SK-N-MC (cell line): ENCODE data around the gene PLXNA1.

Source experiments
- EZH2 ChIP-seq: fragments of 200-600 bp; sonication (generic); IDR thresholded peaks from one replicate; pipeline ENCODE4 v1.6.1; 2017; ENCODE audit warnings: antibody characterized with exemption
- FOXP2 ChIP-seq: optimal IDR thresholded peaks from 2 replicates; pipeline ENCODE3; 2011; ENCODE audit warnings: mild to moderate bottlenecking, moderate library complexity; ENCODE audit not compliant: insufficient read depth; ENCODE audit errors: extremely low read length, control extremely low read depth
- POLR2AphosphoS5 ChIP-seq: IDR thresholded peaks from 2 replicates; pipeline ENCODE4 v1.6.1; 2012; ENCODE audit warnings: mild to moderate bottlenecking, low read depth, low read length, borderline replicate concordance

DNA sequence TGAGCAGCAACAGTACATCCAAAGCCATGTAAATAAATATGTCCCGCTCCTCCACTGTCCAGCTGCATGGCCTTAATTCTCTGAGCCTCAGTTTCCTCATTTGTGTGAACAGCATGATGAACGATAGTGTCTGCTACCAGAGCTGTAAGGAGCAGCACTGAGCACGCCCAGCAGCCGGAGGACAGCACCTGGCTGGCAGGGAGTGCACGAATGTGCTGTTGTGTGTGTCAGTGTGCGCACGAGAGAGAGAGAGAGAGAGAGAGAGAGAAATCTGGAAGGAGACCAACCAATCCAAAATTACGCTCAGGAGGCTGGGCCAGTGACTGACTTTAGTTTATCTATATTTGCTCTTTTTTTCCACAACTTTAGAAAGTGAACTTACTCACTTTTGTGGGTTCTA is 26.6 kb upstream of the PLXNA1 start:
- TF ChIP-seq POLR2AphosphoS5 (no peak), EZH2 (no peak), FOXP2 (no peak)
